Ramos (cell line): ENCODE results near the gene RNF220.

Experiments
- in situ Hi-C: fragments of 300-500 bp; cut with MboI; formaldehyde crosslinking; loops from one replicate; pipeline ENCODE4 v1.14.3; 2022; ENCODE audit warnings: low sequenced_read_pairs; ENCODE audit not compliant: unreplicated experiment

The RNF220 gene

GRCh38 chr1:44405031-44405797 lies at the start of gene RNF220:
Gene RNF220, plus strand, starts transcription at chr1:44405255.
- in situ Hi-C loops: no loop called here

GRCh38 chr1:44355582-44356305 lies 49.3 kb upstream of the RNF220 start:
- in situ Hi-C loops: no loop called here

- in situ Hi-C loops: no loop called here
These were observed 47.3 kb upstream of the RNF220 start for GRCh38 chr1:44357710-44358109.

GRCh38 chr1:44359234-44359935 lies 45.7 kb upstream of the RNF220 start:
- in situ Hi-C loops: no loop called here

GRCh38 chr1:44361478-44361877 lies 43.6 kb upstream of the RNF220 start:
- in situ Hi-C loops: no loop called here

GRCh38 chr1:44366371-44366975 lies 38.6 kb upstream of the RNF220 start:
- in situ Hi-C loops: no loop called here

GRCh38 chr1:44367944-44368343 lies 37.1 kb upstream of the RNF220 start:
- in situ Hi-C loops: no loop called here

- in situ Hi-C loops: no loop called here
These were observed 36.4 kb upstream of the RNF220 start for GRCh38 chr1:44368471-44369151.

GRCh38 chr1:44371206-44371605 lies 33.8 kb upstream of the RNF220 start:
- in situ Hi-C loops: no loop called here

GRCh38 chr1:44375547-44375946 lies 29.5 kb upstream of the RNF220 start:
- in situ Hi-C loops: no loop called here

- in situ Hi-C loops: no loop called here
These were observed 26.9 kb upstream of the RNF220 start for GRCh38 chr1:44377925-44378784.

- in situ Hi-C loops: no loop called here
These were observed 24.3 kb upstream of the RNF220 start for GRCh38 chr1:44380666-44381177.

- in situ Hi-C loops: no loop called here
These were observed 16.5 kb upstream of the RNF220 start for GRCh38 chr1:44388551-44388950.

- in situ Hi-C loops: no loop called here
These were observed 15.6 kb upstream of the RNF220 start for GRCh38 chr1:44389437-44389836.

GRCh38 chr1:44390277-44390676 lies 14.8 kb upstream of the RNF220 start:
- in situ Hi-C loops: no loop called here

- in situ Hi-C loops: no loop called here
These were observed 3.5 kb upstream of the RNF220 start for GRCh38 chr1:44401256-44402228.

GRCh38 chr1:44405798-44406736 lies 1.0 kb downstream of the RNF220 start:
- in situ Hi-C loops: no loop called here
